H1 (cell line): ENCODE data around the gene BIRC2. TPM values are rescaled to one million over a fixed set of nuclear protein-coding genes. Genes with fewer than 3 reads are reported as not detected.

Source experiments
- CTCF ChIA-PET: fragments of 300-600 bp; sonication (Branson Sonifier 250); formaldehyde crosslinking; loops from one replicate; lab custom pipeline; 2021; ENCODE audit not compliant: partially characterized antibody; lab: Charles Lee
- POLR2A ChIA-PET: fragments of 300-600 bp; sonication (Branson Sonifier 250); formaldehyde crosslinking; loops from one replicate; lab custom pipeline; 2021; ENCODE audit warnings: inconsistent platforms; ENCODE audit not compliant: partially characterized antibody; lab: Charles Lee
- DNase-seq, 2 experiments: peaks; one replicate each; pipeline versions ENCODE4 v3.0.0 to v3.0.0-alpha.2; 2010 to 2022; ENCODE audit warnings: low spot score in 2 of 2, low read depth in 1 of 2, mixed read lengths in 1 of 2
- FAIRE-seq: peaks from 2 replicates; lab custom pipeline; 2011; peaks lifted over from hg19 to GRCh38; lab: Jason Lieb, UNC
- H2AFZ ChIP-seq: 2 replicates; pipeline ENCODE4 v1.8.1; 2012; ENCODE audit warnings: low read length, inconsistent platforms
- H2AK5ac ChIP-seq: 2 replicates; pipeline ENCODE4 v1.6.1; 2013; ENCODE audit warnings: low read depth, low read length
- H2BK120ac ChIP-seq: replicated peaks from 2 replicates; pipeline ENCODE3; 2013; ENCODE audit warnings: low read depth, low read length, inconsistent platforms
- H2BK12ac ChIP-seq: 2 replicates; pipeline ENCODE4 v1.6.1; 2013; ENCODE audit warnings: low read depth, low read length
- H2BK15ac ChIP-seq: 2 replicates; pipeline ENCODE4 v1.6.1; 2013; ENCODE audit warnings: low read length
- H2BK20ac ChIP-seq: 2 replicates; pipeline ENCODE4 v1.6.1; 2013; ENCODE audit warnings: low read length
- H2BK5ac ChIP-seq: 2 replicates; pipeline ENCODE4 v1.6.1; 2013; ENCODE audit warnings: low read depth, low read length
- H3K14ac ChIP-seq: 2 replicates; pipeline ENCODE4 v1.6.1; 2013; ENCODE audit warnings: inconsistent platforms; ENCODE audit not compliant: insufficient read length
- H3K18ac ChIP-seq: 2 replicates; pipeline ENCODE4 v1.6.1; 2013; ENCODE audit warnings: low read length; ENCODE audit errors: extremely low read depth
- H3K23ac ChIP-seq: 2 replicates; pipeline ENCODE4 v1.6.1; 2013; ENCODE audit warnings: inconsistent platforms; ENCODE audit not compliant: insufficient read length
- H3K23me2 ChIP-seq: 2 replicates; pipeline ENCODE4 v1.6.1; 2013; ENCODE audit warnings: low read depth, low read length
- H3K27ac ChIP-seq: 2 replicates; pipeline ENCODE4 v1.6.1; 2011; ENCODE audit warnings: low read depth, low read length, inconsistent platforms
- H3K27me3 ChIP-seq, 4 experiments: replicated peaks in 1 of 4; 1 replicate in 1 of 4; 2 replicates in 3 of 4; pipeline versions ENCODE4 v1.6.1 to v1.8.1; 2011 to 2013; ENCODE audit warnings: low read length in 3 of 4, mild to moderate bottlenecking in 3 of 4, inconsistent platforms in 2 of 4, mixed read lengths in 2 of 4, moderate library complexity in 1 of 4; ENCODE audit not compliant: control insufficient read depth in 3 of 4, insufficient read depth in 3 of 4; ENCODE audit errors: extremely low read depth in 1 of 4
- H3K36me3 ChIP-seq, 4 experiments: 2 replicates each; pipeline versions ENCODE4 v1.6.1 to v1.8.1; 2011 to 2013; ENCODE audit warnings: mild to moderate bottlenecking in 4 of 4, low read length in 3 of 4, moderate library complexity in 2 of 4, control low read depth in 1 of 4, inconsistent platforms in 1 of 4; ENCODE audit not compliant: insufficient read depth in 4 of 4, control insufficient read depth in 2 of 4
- H3K4ac ChIP-seq: replicated peaks from 2 replicates; pipeline ENCODE3; 2013; ENCODE audit warnings: low read length, low read depth, mixed read lengths, inconsistent platforms; ENCODE audit not compliant: insufficient read length
- H3K4me1 ChIP-seq, 4 experiments: replicated peaks in 1 of 4; 1 replicate in 1 of 4; 2 replicates in 3 of 4; pipeline versions ENCODE4 v1.6.1 to v1.8.1; 2011 to 2013; ENCODE audit warnings: low read length in 3 of 4, inconsistent platforms in 2 of 4, mixed read lengths in 1 of 4; ENCODE audit not compliant: insufficient read depth in 4 of 4, control insufficient read depth in 3 of 4
- H3K4me2 ChIP-seq, 2 experiments: 2 replicates each; pipeline versions ENCODE4 v1.6.1 to v1.8.1; 2011 to 2013; ENCODE audit warnings: low read depth in 2 of 2, low read length in 2 of 2, control low read depth in 1 of 2, inconsistent platforms in 1 of 2, mild to moderate bottlenecking in 1 of 2; ENCODE audit not compliant: insufficient read depth in 1 of 2
- H3K4me3 ChIP-seq, 4 experiments: fragments of 200-600, 300-600 bp in 1 of 4; sonication (generic), shearing (Covaris generic), sonication (Bioruptor Twin) in 1 of 4; 2 replicates each; pipeline versions ENCODE4 v1.5.1 to v1.8.1; 2011 to 2016; ENCODE audit warnings: low read length in 4 of 4, low read depth in 3 of 4, control low read depth in 2 of 4, inconsistent platforms in 2 of 4, mild to moderate bottlenecking in 2 of 4, mixed read lengths in 1 of 4, moderate library complexity in 1 of 4; ENCODE audit not compliant: insufficient read depth in 2 of 4; ENCODE audit errors: extremely low read depth in 1 of 4
- H3K56ac ChIP-seq: replicated peaks from 2 replicates; pipeline ENCODE3; 2013; ENCODE audit warnings: low read depth, mild to moderate bottlenecking, mixed read lengths, low read length, inconsistent platforms; ENCODE audit not compliant: insufficient read length
- H3K79me1 ChIP-seq: 2 replicates; pipeline ENCODE4 v1.6.1; 2013; ENCODE audit warnings: low read depth, low read length, control low read depth
- H3K79me2 ChIP-seq, 2 experiments: 2 replicates each; pipeline versions ENCODE4 v1.6.1 to v1.8.1; 2012 to 2013; ENCODE audit warnings: low read length in 2 of 2, mild to moderate bottlenecking in 2 of 2, inconsistent platforms in 1 of 2; ENCODE audit not compliant: insufficient read depth in 2 of 2, control insufficient read depth in 1 of 2
- H3K9ac ChIP-seq, 4 experiments: replicated peaks in 1 of 4; 1 replicate in 1 of 4; 2 replicates in 3 of 4; pipeline versions ENCODE4 v1.6.1 to v1.8.1; 2011 to 2013; ENCODE audit warnings: low read depth in 3 of 4, low read length in 3 of 4, control low read depth in 2 of 4, mild to moderate bottlenecking in 2 of 4, moderate library complexity in 2 of 4, inconsistent platforms in 1 of 4; ENCODE audit errors: extremely low read depth in 1 of 4
- H3K9me3 ChIP-seq, 2 experiments: 2 replicates each; pipeline versions ENCODE4 v1.6.1 to v1.8.1; 2012 to 2013; ENCODE audit warnings: mild to moderate bottlenecking in 2 of 2, moderate library complexity in 2 of 2, control low read depth in 1 of 2, inconsistent platforms in 1 of 2, low read depth in 1 of 2, low read length in 1 of 2, mixed read lengths in 1 of 2; ENCODE audit not compliant: insufficient read depth in 2 of 2
- H4K20me1 ChIP-seq, 2 experiments: replicated peaks in 1 of 2; 2 replicates each; pipeline versions ENCODE3 to v1.8.1; 2011 to 2013; ENCODE audit warnings: inconsistent platforms in 2 of 2, low read length in 2 of 2, mild to moderate bottlenecking in 1 of 2; ENCODE audit not compliant: insufficient read depth in 2 of 2, control insufficient read depth in 1 of 2
- H4K5ac ChIP-seq: 2 replicates; pipeline ENCODE4 v1.6.1; 2013; ENCODE audit warnings: low read length, low read depth, mixed read lengths, inconsistent platforms; ENCODE audit not compliant: insufficient read length
- H4K8ac ChIP-seq: 2 replicates; pipeline ENCODE4 v1.8.0; 2013; ENCODE audit warnings: mild to moderate bottlenecking, moderate library complexity, low read length, inconsistent platforms; ENCODE audit not compliant: insufficient read depth; ENCODE audit errors: extremely low read depth
- H4K91ac ChIP-seq: replicated peaks from 2 replicates; pipeline ENCODE3; 2013; ENCODE audit warnings: low read length, mixed read lengths, inconsistent platforms; ENCODE audit not compliant: insufficient read length
- FOSL1 ChIP-seq: IDR thresholded peaks from 2 replicates; pipeline ENCODE4 v1.6.1; 2011; ENCODE audit warnings: mild to moderate bottlenecking, low read depth, low read length, moderate library complexity; ENCODE audit not compliant: insufficient read depth
- HDAC2 ChIP-seq, 2 experiments: fragments of 300-600 bp in 1 of 2; sonication (generic) in 1 of 2; IDR thresholded peaks; 2 replicates each; pipeline ENCODE4 v1.6.1; 2011 to 2012; ENCODE audit warnings: low read depth in 2 of 2, low read length in 2 of 2, mild to moderate bottlenecking in 2 of 2, moderate library complexity in 2 of 2, borderline replicate concordance in 1 of 2, inconsistent platforms in 1 of 2
- HDAC6 ChIP-seq: IDR thresholded peaks from one replicate; pipeline ENCODE4 v1.7.1; 2012; ENCODE audit warnings: low read depth, mild to moderate bottlenecking, inconsistent platforms, low read length, moderate library complexity
- MAFK ChIP-seq: IDR thresholded peaks from 2 replicates; pipeline ENCODE4 v1.6.1; 2012; ENCODE audit warnings: low read depth, mild to moderate bottlenecking, improper control_type of control experiment, low read length
- NANOG ChIP-seq: IDR thresholded peaks from 2 replicates; pipeline ENCODE4 v1.6.1; 2011; ENCODE audit warnings: low read length, low read depth, mild to moderate bottlenecking, inconsistent platforms; ENCODE audit not compliant: insufficient read depth, poor library complexity, severe bottlenecking
- PHF8 ChIP-seq: fragments of 200-600 bp; sonication (generic); conservative IDR thresholded peaks from 2 replicates; pipeline ENCODE4 v1.7.1; 2012; ENCODE audit warnings: low read depth, mild to moderate bottlenecking, inconsistent platforms, low read length, moderate library complexity
- RAD21 ChIP-seq, 2 experiments: IDR thresholded peaks in 1 of 2; conservative IDR thresholded peaks in 1 of 2; 2 replicates each; pipeline ENCODE4 v1.6.1; 2011; ENCODE audit warnings: low read depth in 2 of 2, low read length in 2 of 2, improper control_type of control experiment in 1 of 2, inconsistent platforms in 1 of 2, mild to moderate bottlenecking in 1 of 2, moderate library complexity in 1 of 2
- RNF2 ChIP-seq: fragments of 200-900, 300-1000 bp; sonication (generic); IDR thresholded peaks from 2 replicates; pipeline ENCODE4 v1.7.1; 2016; ENCODE audit warnings: borderline replicate concordance, low read depth, mild to moderate bottlenecking, antibody characterized with exemption, low read length; ENCODE audit not compliant: poor library complexity, severe bottlenecking; ENCODE audit errors: missing control alignments
- SP2 ChIP-seq: IDR thresholded peaks from 2 replicates; pipeline ENCODE4 v1.6.1; 2012; ENCODE audit warnings: mild to moderate bottlenecking, low read length, inconsistent platforms
- TAF7 ChIP-seq: optimal IDR thresholded peaks from 2 replicates; pipeline ENCODE3; 2011; ENCODE audit warnings: low read depth, mild to moderate bottlenecking, inconsistent platforms, low read length, moderate library complexity, borderline replicate concordance
- YY1 ChIP-seq: IDR thresholded peaks from 2 replicates; pipeline ENCODE4 v1.6.1; 2011; ENCODE audit warnings: low read depth, mild to moderate bottlenecking, low read length
- WGBS, 2 experiments: shearing (Covaris generic) in 1 of 2; methylation state at CpG; one replicate each; pipeline versions ENCODE4 v1.1.6 to v1.1.7; 2013 to 2015; ENCODE audit warnings: low lambda C conversion rate in 2 of 2, mixed read lengths in 2 of 2, inconsistent platforms in 1 of 2, low coverage in 1 of 2, missing lambda C conversion rate in 1 of 2; ENCODE audit not compliant: insufficient replicate concordance in 2 of 2, insufficient coverage in 1 of 2, insufficient read length in 1 of 2; ENCODE audit errors: extremely low coverage in 1 of 2, missing lambda C conversion rate in 1 of 2; 5-methylcytosine and 5-hydroxymethylcytosine counted together
- polyA plus RNA-seq, 7 experiments: library from polyadenylated mRNA; depleted of rRNA in 3 of 7; stranded (reverse) in 5 of 7; unstranded in 2 of 7; fragments of >200 nt in 5 of 7; fragments of 200-250 nt in 2 of 7; gene quantifications; 1 replicate in 5 of 7; 2 replicates in 1 of 7; 4 replicates in 1 of 7; pipeline versions ENCODE4 v1.2.1 to v1.2.3, GENCODE V29; 2011 to 2013; ENCODE audit warnings: missing spikeins in 2 of 7, mixed read lengths in 2 of 7
- total RNA-seq: library from RNA; stranded (reverse); fragmentation: NEBNext Ultra II Directional; extraction: Animal tissue kit (Norgen Biotek cat#: 25700); gene quantifications from 2 replicates; pipeline ENCODE4 v1.2.1, GENCODE V29; 2021

Gene BIRC2
- total and polyA plus RNA-seq, 2 of the 8 experiments (the other 6 are each of a cell fraction or from before 2014, with no cell fraction given) = 18.4 to 24.7 TPM

- Histone ChIP-seq H2BK12ac (no peak overlapping the region), H3K4ac (no peak overlapping the region), H3K36me3 (no peaks in the 10 kb centered on the region), H3K23ac (no peak overlapping the region), H3K4me2 (no peak overlapping the region), H2BK120ac (no peak overlapping the region), H3K23me2 (no peaks in the 10 kb centered on the region; the same call in 1 of the 2 replicates), H4K91ac (no peak overlapping the region), H4K20me1 (no peaks in the 10 kb centered on the region), H3K4me3 (no peak overlapping the region), H3K56ac (no peak overlapping the region), H3K18ac (no peak overlapping the region), H3K4me1 (no peaks in the 10 kb centered on the region; a peak in 1 of 7 replicates), H3K9me3 (peaks cover 15 to 17% of the 10 kb centered on the region in 2 experiments), H2AK5ac (no peak overlapping the region), H3K27ac (no peak overlapping the region), H4K8ac (no peak overlapping the region), H3K9ac (no peak overlapping the region), H3K27me3 (no peaks in the 10 kb centered on the region), H2BK20ac (no peak overlapping the region), H2AFZ (no peak overlapping the region), H4K5ac (no peak overlapping the region), H3K79me1 (no peaks in the 10 kb centered on the region), H3K79me2 (no peaks in the 10 kb centered on the region), H2BK15ac (no peak overlapping the region), H3K14ac (no peak overlapping the region), H2BK5ac (no peak overlapping the region)
- CTCF ChIA-PET = no interaction called here
- no peak for DNase-seq
- WGBS, 2 experiments = 86% methylated on average over 4 of the region's 4 CpGs; no CpG with 5 or more reads in 1 of the 2 experiments
- POLR2A ChIA-PET = no interaction called here
- no peak for FAIRE-seq
- no peak for TF ChIP-seq RNF2
- no peak for TF ChIP-seq RAD21 (IDR thresholded peaks at IDR 0.05 in 1 of 2, conservative IDR thresholded peaks at IDR 0.05 in 1 of 2; ENCODE audit: low read depth in 2 of 2, low read length in 2 of 2)
- no peak for TF ChIP-seq MAFK
- no peak for TF ChIP-seq FOSL1
- no peak for TF ChIP-seq HDAC2 (IDR thresholded peaks at IDR 0.05; ENCODE audit: borderline replicate concordance in 1 of 2, low read depth in 2 of 2, low read length in 2 of 2)
- TF ChIP-seq HDAC6 = no peak
- TF ChIP-seq PHF8 = no peak
- no peak for TF ChIP-seq TAF7
- no peak for TF ChIP-seq NANOG
- no peak for TF ChIP-seq YY1
- TF ChIP-seq SP2 = no peak
These were observed 42.3 kb upstream of the BIRC2 start for GRCh38 chr11:102304686-102305085.
